Measurements from ENCODE around the gene MTMR12.

MTMR12 gene

GRCh38 chr5:32270178-32270577 is 42.6 kb downstream of the MTMR12 start:
- no peak for TF ChIP-seq CTCF (IDR thresholded peaks at IDR 0.05; ENCODE audit: low read depth, low read length)
- DNase-seq (ENCODE audit: low read depth in 2 of 2): no peak
- no peak overlapping the region for H3K4me3 ChIP-seq (replicated peaks in 1 of 2; ENCODE audit: low read depth in 2 of 2, low read length in 2 of 2)

GRCh38 chr5:32265902-32266301 is 46.8 kb downstream of the MTMR12 start:
- no peak for TF ChIP-seq CTCF (IDR thresholded peaks at IDR 0.05; ENCODE audit: low read depth, low read length)
- no peak for DNase-seq (ENCODE audit: low read depth in 2 of 2)
- no peak overlapping the region for H3K4me3 ChIP-seq (replicated peaks in 1 of 2; ENCODE audit: low read depth in 2 of 2, low read length in 2 of 2)

GRCh38 chr5:32264957-32265572 is 47.7 kb downstream of the MTMR12 start:
- no peak overlapping the region for H3K4me3 ChIP-seq (replicated peaks in 1 of 2; ENCODE audit: low read depth in 2 of 2, low read length in 2 of 2)
- DNase-seq (ENCODE audit: low read depth in 2 of 2): no peak
- no peak for TF ChIP-seq CTCF (IDR thresholded peaks at IDR 0.05; ENCODE audit: low read depth, low read length)

- no peak for TF ChIP-seq CTCF (IDR thresholded peaks at IDR 0.05; ENCODE audit: low read depth, low read length)
- no peak for DNase-seq (ENCODE audit: low read depth in 2 of 2)
- no peak overlapping the region for H3K4me3 ChIP-seq (replicated peaks in 1 of 2; ENCODE audit: low read depth in 2 of 2, low read length in 2 of 2)
Measured at GRCh38 chr5:32263684-32264083, 49.1 kb downstream of the MTMR12 start.

DNA sequence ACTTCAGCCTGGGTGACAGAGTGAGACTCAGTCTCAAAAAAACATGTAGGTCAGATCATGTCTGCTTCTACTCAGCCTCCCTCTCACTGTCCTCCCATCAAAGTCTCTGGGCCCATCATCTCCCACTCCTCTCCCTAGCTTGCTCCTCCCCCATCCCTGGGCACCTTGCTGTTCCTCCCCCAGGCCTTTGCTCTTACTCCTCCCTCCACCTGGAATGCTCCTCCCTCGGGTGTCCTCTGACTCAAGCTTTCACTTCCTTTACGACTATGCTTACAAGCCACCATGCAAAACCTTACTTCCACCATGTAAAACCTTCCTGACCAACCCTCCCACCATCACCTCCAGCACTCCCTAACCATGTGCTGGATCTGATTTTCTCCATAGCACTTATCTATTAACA is 51.5 kb downstream of the MTMR12 start:
- TF ChIP-seq CTCF (IDR thresholded peaks at IDR 0.05; ENCODE audit: low read depth, low read length): no peak
- DNase-seq (ENCODE audit: low read depth in 2 of 2): peak in 1 of 2 donors; percentile 12
- no peak overlapping the region for H3K4me3 ChIP-seq (replicated peaks in 1 of 2; ENCODE audit: low read depth in 2 of 2, low read length in 2 of 2)

- no peak overlapping the region for H3K4me3 ChIP-seq (replicated peaks in 1 of 2; ENCODE audit: low read depth in 2 of 2, low read length in 2 of 2)
- no peak for DNase-seq (ENCODE audit: low read depth in 2 of 2)
- TF ChIP-seq CTCF (IDR thresholded peaks at IDR 0.05; ENCODE audit: low read depth, low read length): no peak
Measured at GRCh38 chr5:32259033-32259432, 53.7 kb downstream of the MTMR12 start.

DNA sequence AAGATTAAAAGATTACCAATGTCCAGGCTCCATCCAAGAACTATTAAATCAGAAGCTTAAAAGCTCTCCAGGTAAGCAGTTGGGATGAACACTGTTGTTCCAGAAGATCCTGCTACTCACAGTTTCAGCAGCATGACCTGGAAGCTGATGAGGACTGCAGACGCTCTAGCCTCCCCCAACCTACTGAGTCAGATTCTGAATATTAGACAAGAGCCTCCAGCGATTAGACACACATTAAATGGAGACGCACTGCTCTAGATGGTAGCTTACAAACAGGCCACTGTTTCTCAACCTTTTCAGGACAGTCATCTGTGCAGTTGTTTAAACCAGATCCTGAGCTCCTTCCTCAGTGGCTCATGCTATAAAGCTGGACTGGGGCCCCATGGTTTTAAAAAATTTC is 54.3 kb downstream of the MTMR12 start:
- no peak for TF ChIP-seq CTCF (IDR thresholded peaks at IDR 0.05; ENCODE audit: low read depth, low read length)
- no peak for DNase-seq (ENCODE audit: low read depth in 2 of 2)
- H3K4me3 ChIP-seq (replicated peaks in 1 of 2; ENCODE audit: low read depth in 2 of 2, low read length in 2 of 2): no peak overlapping the region

All from cardiac fibroblast (primary cell).